Iris pigment epithelial cell (primary cell): ENCODE data around the gene CFAP119.
A peak's percentile ranks its signal among the peaks of the same experiment; 100 is the strongest.
"Not testable (repeated sequence)": the region's sequence is repeated elsewhere in the genome, so short reads cannot be mapped to it uniquely, and the experiment has no call there.

ENCODE experiments used
- DNase-seq: peaks from one replicate; pipeline ENCODE4 v3.0.0-alpha.2; 2011; ENCODE audit warnings: low read depth

Gene CFAP119

DNA sequence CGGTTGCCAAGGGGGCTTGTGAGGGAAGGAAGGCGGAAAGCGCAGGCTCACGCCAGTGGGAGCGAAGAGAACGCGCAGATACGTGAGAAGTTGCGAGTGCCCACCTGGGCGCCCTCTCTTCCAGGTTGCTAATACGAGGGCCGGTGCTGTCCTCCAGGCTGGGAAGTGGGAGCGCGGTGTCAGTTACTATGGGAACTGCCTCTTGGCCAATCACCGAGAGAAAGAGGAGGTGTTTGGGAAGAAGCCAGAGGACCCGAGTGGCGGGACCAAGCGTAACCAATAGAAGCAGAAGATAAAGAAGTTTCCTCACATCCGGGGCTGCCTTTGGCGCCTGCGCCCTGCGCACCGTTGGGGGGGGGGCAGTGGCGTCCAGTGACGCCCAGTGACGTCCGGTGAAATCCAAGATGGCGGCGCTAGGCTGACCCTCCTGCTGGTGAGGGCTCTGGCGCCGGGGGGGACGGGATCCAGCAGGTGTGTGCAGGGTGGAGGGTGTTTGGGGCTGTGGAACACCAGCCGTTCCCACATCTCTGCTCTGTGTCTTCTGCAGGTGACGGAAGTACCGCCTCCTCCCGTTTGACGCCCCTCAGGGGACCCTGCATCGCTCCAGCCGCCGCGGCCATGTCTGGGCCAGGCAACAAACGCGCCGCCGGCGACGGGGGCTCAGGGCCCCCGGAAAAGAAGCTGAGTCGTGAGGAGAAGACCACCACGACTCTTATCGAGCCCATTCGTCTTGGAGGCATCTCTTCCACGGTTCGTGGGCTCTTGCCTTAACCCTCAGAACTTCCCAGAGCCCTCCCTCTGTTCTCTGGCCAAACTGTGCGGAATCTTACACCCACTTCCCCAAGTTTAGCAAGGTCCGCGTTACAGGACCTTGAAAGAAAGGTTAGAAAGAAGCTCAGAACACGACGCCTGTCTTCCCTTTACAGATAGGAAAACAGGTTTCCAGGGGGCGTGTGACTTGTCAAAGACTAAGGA is at the start of gene CFAP119, which contains the start of gene RNF40:
Gene CFAP119 (minus strand): TSS at position 135 of the 975 bp plus-strand sequence. CDS start 314 bp downstream, outside the sequence.
Gene RNF40 (plus strand): TSS at position 395 of the 975 bp plus-strand sequence. CDS start 224 bp downstream, at position 619.
- peak; percentile 98 for DNase-seq

DNA sequence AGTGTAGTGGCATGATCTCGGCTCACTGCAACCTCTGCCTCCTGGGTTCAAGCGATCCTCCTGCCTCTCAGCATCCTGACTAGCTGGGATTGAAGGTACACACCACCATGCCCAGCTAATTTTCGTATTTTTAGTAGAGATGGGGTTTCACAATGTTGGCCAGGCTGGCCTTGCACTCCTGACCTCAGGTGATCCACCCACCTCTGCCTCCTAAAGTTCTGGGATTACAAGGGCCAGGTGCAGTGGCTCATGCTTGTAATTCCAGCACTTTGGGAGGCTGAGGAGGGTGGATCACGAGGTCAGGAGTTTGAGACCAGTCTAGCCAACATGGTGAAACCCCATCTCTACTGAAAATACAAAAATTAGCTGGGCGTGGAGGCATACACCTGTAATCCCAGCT is 47.8 kb upstream of the CFAP119 start:
- DNase-seq, result not testable (repeated sequence)

DNA sequence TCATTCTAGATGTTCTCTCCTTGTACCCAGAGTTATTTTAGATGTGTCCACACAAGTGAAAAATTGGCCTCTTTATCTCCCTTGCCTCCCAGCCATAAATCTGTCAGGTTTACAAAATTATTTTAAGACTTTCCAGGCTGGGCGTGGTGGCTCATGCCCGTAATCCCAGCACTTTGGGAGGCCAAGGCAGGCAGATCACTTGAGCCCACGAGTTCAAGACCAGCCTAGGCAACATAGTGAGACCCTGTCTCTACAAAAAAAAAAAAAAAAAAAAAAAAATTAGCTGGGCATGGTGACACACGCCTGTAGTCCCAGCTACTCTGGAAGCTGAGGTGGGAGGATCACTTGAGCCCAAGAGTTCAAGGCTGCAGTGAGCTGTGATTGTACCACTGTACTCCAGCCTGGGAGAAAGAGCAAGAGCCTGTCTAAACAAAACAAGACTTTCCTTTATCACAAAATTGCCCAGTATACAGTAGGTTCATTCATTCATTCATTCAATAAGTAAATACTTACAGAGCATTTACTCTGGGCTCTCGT is 47.1 kb upstream of the CFAP119 start:
- not testable (repeated sequence) for DNase-seq

DNA sequence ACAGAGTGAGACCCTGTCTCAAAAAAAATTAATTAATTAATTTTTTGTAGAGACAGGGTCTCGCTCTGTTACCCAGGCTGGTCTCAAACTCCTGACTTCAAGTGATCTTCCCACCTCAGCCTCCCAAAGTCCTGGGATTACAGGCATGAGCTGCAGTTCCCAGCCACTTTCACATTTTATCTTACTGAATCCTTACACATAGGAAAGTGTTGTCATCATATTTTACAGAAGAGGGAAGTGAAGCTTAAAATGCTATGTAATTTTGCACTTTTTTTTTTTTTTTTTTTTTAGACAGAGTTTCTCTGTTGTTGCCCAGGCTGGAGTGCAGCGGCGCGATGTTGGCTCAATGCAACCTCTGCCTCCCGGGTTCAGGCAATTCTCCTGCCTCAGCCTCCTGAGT is 46.3 kb upstream of the CFAP119 start:
- DNase-seq, result no peak

DNA sequence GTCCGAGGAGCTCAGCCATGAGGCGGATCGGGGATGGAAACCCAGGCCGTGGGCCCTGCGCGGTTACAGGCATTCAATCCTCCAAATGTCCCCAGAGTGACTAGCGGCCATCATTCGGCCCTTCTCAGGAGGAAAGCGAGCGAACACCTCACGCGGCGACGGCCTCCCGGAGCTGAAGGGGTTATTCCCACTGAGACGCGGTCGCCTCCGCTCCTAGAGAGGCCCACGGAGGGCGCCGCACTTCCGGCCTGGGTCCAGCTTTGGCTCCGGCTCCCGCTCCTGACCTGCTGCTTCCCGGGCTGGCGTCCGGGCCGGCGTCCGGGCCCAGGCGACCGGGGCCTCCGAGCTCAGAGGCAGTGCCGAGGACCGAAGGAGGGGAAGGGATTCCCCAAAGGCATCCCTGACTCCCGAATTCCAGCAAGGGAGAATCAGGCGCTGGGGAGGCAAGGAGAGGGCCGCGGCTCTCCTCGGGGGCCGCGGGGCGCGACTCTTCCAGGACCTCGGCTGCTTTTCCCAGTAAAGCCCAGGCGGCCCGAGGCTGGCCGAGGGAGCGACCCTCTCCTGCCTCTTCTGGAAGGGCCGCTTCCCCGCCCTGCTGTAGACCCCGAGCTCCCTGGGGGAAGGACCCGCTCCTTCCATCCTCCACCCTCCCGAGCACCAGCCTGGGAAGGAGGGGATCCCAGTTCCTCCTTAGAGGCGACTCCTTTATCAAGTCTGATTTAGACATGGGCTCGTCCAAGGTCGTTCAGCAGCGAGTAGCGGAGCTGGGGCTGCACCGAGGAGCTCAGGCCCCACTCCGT is 43.7 kb upstream of the CFAP119 start:
- DNase-seq, result peak; percentile 75

DNA sequence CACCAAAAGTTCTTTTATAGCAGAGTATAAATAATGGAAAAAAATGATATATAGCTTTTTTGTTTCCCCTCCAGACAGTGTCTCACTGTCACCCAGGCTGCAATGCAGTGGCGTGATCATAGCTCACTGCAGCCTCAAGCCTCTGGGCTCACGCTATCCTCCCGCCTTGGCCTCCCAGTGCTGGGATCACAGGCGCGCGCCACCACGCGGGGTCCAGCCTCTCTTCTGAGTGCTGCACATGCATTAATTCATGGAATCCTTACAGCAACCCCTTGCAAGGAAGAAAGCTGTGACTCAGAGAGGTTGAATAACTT is 43.2 kb upstream of the CFAP119 start:
- DNase-seq, result no peak

DNA sequence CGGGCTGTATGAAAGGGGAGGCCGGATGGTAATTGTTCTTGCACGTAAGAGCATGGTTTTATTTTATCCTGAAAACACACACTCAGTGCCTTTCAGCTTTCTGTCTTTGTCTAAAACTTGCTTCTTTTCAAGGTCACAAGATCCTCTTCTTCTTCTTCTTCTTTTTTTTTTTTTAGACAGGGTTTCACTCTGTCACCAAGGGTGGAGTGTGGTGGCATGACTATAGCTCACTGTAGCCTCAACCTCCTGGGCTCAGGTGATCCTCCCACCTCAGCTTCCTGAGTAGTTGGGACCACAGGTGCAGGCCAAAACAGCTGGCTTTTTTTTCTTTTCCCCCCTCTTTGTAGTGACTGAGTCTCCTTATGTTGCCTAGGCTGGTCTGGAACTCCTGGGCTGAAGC is 41.1 kb upstream of the CFAP119 start:
- DNase-seq, result no peak

DNA sequence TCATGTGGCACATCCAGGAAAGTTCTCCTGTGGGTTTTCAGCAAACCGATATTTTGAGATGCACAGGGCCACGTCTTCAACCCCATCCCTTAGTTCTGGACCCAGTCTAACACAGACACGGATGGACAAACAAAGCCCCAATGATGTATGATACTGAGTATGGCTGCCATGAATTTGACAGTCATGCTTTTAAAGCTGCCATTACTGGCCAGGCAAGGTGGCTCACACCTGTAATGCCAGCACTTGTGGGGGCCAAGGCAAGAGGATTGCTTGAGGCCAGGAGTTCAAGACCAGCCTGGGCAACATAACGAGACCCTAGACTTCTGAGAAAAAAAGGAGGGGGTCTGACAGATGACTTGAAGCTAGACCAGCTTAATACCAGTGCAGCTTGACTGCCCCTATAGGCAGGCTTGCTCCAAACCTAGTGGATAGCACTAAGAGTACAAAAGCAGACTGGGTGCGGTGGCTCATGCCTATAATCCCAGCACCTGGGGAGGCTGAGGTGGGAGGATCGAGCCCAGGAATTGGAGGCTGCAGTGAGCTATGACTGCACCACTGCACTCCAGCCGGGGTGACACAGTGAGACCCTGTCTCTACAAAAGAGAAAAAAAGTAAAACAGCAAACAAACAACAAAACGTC is 35.9 kb upstream of the CFAP119 start:
- DNase-seq, result no peak

DNA sequence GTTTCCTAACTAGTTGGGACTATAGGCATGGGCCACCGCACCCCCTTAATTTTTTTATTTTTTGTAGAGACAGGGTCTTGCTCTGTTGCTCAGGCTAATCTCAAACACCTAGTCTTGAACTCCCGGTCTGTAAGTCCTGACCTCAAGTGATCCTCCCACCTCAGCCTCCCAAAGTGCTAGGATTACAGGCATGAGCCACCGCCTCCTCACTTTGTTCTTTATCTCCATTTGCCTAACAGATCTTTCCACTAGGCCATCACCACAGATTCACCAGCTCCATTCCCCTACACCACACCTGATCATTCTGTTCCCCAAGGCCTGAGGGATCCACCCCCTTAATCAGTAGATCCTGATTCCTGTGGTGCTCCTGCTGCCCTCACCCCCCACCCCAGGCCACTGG is 32.8 kb upstream of the CFAP119 start:
- no peak for DNase-seq

DNA sequence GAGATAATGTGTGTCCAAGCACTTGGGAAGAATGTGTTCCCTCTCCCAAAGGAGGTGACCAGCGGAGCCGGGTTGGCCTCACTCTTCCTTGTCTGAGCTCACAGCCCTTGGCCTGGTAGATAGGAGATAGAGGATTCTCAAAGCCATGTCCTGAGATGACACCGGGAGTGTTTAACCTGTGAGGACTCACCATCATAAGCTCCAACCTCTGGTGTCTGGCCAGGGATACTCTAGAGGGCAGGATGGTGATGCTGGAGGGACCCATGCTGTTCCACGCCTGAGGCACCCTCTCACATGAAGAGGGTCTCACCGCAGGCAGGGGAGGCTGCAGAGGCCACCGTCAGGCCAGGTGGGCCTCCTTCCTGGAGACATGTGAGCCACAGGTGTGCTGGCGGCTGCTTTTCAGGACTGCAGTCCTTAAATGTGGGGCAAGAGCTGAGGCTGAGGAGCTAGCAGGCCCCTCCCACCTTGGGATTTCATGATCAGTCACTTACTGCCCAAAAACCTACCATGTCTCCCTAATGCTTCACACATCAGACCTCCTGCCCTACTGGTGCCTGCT is 31.7 kb upstream of the CFAP119 start:
- DNase-seq, result no peak

DNA sequence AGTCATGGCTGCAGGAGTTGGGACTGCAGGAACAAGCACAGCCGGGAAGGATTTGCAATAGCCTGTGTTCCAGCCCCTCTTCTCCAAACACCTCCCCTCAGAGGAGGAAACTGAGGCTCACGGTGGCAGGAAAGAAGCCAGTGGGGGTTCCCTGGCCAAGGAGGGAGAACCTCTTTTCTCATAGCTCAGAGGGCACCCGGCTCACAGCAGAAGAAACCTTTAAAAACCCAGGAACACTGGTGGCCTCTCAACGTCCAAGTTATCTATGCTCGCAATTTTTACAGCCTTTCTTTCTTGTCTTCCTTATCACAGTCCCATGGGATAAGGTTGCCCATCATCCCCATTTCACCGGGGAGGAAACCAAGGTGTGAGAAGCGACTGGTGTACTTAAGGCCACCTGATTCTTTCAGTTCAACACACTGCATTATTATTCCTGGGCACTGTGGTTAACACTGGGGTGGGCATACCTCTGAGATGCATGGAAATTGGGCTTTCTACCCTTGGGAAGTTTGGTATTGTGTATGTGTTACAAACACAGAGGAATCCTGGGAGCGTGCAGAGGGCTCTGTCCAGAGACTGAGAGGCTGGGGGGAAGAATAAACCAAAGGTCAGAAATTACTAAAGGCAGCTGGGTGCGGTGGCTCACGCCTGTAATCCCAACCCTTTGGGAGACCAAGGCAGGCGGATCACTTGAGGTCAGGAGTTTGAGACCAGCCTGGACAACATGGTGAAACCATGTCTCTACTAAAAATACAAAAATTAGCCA is 25.9 kb upstream of the CFAP119 start:
- peak; percentile 37 for DNase-seq

DNA sequence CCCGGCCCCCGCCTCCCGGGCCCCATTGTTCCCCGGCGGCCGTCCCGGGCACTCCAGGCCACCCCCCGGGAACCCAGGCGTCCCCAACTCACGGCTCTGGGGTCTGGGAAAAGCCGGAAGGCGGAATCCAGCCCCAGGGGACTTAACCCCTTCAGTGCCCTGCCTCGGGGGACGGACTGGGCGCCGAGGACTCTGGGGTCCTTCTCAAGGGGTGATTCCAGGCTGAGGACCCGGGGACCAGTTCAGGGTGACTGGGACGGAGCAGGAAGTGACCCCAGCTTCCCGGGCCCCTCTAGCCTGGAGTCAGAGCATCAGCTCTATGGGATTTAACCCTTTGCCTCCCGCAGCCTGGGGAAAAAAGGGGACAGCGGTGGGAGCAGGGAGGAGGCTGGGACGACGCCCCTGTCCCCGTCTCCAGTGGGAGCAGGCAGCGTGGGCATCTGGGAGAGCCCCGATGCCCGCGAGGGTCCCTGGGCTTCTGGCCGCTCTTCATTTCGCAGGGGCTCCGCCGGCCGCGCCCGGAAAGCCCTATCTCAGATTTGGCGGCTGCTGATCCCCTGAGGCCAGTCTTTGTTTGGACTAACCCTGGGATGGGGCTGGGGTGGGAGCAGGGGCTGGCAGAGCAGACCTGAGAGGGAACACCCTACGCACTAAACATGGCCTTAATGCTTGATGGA is 25.2 kb upstream of the CFAP119 start, which contains the start of gene ZNF629:
Gene ZNF629 (minus strand): TSS at position 270 of the 677 bp plus-strand sequence. CDS start 2,723 bp downstream, outside the sequence.
- DNase-seq, result peak; percentile 57

DNA sequence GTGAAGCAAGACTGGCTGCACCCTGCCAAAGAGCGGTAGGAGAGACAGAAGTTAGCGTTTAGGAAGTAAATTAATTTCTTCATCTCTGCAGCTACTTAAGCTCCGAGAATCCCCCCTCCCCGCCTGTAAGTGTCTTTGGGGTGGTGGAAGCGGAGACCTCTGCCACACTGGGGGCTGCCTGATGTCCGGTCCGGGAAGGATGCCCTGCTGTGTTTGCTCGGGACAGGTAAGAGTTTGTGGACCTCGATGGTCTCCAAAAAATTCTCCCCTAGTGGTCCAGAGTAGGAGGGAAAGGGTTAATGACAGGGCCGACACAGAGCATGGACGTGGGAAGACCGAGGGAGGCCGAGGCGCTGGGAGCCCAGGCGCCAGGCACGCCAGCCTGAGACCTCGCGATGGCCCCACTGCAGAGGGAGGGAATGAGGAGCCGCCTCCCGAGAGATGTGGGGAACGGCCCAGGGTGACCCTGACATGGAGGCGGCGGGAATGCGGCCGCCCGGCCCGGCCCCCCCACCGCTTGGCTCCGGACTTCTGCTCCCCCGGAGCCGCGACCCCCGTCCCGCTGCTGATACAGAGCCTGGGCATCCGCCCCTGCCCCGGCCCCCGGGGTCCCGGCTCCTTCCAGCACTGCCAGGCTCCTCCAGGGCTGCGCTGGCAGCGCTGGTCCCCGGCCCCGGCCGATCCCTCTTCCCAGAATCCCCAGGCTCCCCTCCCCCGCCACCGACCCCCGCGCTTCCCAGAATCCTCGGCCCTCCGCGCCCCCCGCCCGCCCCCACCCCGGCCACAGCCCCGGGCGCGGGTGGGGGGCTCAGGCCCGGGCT is 24.5 kb upstream of the CFAP119 start:
- peak; percentile 82 for DNase-seq

DNA sequence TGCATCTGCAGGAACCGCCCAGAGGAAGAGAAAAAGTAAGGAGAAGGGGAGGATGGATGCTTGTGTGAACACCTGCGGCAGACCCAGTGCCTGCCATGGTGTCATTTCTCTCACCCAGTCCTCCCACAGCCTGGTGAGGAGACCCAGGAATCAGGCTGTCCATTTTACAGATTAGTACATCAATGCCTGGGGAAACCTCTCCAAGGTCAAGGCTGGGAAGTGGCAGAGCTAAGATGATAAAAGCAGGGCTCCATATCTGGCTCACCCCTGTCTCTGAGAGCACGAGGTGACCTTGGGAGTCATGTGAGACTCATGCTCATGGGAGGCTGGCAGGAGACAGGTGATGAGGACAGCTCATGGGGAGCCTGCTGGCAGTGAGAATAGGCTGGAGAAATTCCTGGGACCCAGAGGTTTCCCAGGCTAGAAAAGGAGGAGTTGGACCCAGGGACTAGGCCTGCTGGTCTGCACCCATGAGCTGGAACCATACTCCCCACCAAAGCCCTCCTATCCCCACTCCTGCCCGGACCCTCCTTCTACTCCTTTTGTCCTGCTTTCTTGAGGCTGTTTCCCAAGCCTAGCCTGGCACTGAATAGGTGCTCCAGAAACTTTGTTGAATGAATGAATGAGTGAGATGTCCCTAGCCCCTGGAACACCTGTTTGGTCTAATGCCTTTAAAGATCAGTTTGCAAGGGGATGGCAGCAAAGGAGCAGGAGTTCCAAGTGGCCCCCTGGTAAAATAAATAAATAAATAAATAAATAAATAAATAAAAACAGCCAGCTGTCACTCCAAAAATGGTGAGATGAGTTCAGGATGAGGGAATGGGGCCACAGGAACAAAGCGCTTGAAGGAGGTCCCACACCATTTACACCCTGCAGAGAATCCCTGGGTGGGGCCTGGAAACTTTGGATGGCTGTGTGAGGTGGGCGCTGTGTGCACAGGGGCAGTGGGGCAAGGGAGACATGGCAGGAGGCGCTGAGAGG is 23.6 kb upstream of the CFAP119 start:
- no peak for DNase-seq

DNA sequence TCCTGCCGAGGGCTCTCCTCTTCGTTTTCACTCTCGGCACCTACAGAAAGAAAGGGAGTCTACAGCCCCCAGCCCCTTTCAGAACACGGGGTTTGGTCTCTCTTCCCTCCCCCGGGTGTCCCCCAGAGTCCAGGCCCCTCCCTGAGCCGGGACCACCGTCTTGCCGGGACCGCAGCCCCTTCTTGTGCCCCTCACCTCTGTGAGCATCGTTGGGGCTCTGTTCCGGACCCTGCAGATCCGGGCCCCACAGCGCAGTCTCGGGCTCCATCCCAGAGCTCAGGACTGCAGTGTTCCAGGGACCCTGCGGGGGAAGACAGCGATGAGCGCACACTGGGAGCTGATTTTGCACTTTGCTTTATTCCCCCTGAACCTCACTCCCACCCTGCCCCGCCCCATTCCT is 22.4 kb upstream of the CFAP119 start:
- no peak for DNase-seq

DNA sequence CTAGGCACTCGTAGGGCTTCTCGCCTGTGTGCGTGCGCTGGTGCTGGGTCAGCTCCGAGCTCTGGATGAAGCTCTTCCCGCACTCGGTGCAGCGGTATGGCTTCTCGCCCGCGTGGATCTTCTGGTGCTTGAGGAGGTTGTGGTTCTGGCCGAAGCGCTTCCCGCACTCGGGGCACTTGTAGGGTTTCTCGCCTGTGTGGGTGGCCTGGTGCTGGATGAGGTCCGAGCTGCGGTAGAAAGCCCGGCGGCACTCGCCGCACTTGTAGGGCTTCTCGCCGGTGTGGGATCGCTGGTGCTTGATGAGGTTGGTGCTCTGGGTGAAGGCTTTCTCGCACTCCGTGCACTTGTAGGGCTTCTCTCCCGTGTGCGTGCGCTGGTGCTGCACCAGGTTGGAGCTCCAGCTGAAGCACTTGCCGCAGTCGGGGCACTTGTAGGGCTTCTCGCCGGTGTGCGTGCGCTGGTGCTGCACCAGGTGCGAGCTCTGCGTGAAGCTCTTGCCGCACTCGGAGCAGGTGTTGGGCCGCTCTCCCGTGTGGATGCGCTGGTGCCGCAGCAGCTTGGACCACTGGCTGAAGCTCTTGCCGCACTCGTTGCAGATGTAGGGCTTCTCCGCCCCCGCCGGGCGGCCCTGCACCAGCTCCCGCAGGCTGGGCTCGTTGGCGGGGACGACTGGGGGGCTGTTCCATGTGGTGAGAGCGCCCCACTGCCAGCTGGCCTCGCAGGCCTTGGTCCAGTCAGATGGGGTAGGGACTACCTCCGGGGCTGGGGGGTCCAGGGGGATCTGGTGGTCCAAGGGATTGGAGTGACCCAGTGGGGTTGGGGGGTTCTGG is 21.6 kb upstream of the CFAP119 start:
- no peak for DNase-seq
